Thyroid gland (tissue), 4 donors: ENCODE results near the gene MORN1.

Experiments
- POLR2A ChIP-seq, 2 donors: fragments of 450-650 bp; IDR thresholded peaks; one replicate each; pipeline ENCODE4 v1.6.1; 2017; ENCODE audit warnings: antibody characterized with exemption in 2 of 2, mild to moderate bottlenecking in 2 of 2, moderate library complexity in 1 of 2
- TF ChIP-seq, protein P1 (sequence below), 6 experiments: fragments of 200-600 bp in 3 of 6; fragments of 450-650 bp in 3 of 6; sonication (generic) in 3 of 6; IDR thresholded peaks; one replicate each; pipeline ENCODE4 v1.5.1; 2016 to 2019; ENCODE audit warnings: antibody characterized with exemption in 6 of 6, mild to moderate bottlenecking in 2 of 6, inconsistent platforms in 1 of 6, moderate library complexity in 1 of 6

DNA sequence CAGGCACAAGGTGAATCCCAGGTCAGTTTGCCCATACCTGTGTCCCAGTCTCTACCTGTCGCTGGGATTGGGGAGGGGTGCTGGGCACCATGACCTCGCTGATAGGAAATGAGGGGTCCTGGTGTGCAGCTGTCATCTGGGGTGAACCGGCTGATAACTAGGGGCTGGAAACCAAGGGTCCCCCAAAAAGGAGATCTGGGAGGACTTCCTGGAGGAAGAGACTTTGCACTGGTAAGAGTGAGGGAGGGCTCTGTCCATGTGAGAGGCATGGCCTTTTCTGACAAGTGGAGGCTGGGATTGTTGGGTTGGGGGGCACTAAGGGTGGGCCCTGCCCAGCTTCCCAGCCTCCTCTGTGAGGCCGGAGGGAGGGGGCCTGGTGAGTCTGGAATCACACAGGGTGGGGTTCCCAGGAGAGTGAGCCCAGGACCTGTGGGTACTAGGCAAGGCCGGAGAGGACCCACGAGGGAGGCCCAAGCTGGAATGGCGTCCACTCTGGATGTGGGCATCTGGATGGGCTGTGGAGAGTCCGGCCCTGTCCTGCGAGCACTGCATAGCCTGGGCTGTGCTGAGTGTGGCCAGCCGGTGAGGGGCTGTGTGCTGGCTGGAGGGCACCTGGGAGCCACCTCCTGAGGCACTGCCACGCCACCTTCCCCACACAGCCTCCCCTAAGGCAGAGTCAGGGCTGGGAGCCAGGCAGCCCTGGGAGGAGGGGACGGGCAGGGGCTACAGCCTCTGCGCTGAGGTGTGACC, 25.9 kb upstream of the MORN1 start:
- TF ChIP-seq, protein P1, sequence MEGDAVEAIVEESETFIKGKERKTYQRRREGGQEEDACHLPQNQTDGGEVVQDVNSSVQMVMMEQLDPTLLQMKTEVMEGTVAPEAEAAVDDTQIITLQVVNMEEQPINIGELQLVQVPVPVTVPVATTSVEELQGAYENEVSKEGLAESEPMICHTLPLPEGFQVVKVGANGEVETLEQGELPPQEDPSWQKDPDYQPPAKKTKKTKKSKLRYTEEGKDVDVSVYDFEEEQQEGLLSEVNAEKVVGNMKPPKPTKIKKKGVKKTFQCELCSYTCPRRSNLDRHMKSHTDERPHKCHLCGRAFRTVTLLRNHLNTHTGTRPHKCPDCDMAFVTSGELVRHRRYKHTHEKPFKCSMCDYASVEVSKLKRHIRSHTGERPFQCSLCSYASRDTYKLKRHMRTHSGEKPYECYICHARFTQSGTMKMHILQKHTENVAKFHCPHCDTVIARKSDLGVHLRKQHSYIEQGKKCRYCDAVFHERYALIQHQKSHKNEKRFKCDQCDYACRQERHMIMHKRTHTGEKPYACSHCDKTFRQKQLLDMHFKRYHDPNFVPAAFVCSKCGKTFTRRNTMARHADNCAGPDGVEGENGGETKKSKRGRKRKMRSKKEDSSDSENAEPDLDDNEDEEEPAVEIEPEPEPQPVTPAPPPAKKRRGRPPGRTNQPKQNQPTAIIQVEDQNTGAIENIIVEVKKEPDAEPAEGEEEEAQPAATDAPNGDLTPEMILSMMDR (IDR thresholded peaks at IDR 0.05), result no peak
- TF ChIP-seq POLR2A (IDR thresholded peaks at IDR 0.05), result no peak
